A673 (cell line): ENCODE results near the gene KRT34. TPM values are rescaled to one million over a fixed set of nuclear protein-coding genes. Genes with fewer than 3 reads are reported as not detected.

ENCODE experiments used
- BruUV-seq: library from RNA; stranded (reverse); fragments of 400-500 nt; replicated peaks from 2 replicates; lab custom pipeline; 2021; lab: Mats Ljungman, UMichigan
- CTCF ChIA-PET: fragments of 300-600 bp; sonication (Branson Sonifier 250); formaldehyde crosslinking; loops from one replicate; lab custom pipeline; 2022; ENCODE audit warnings: antibody characterized with exemption; lab: Charles Lee
- POLR2A ChIA-PET: fragments of 300-600 bp; sonication (Branson Sonifier 250); formaldehyde crosslinking; loops from one replicate; lab custom pipeline; 2022; ENCODE audit warnings: antibody characterized with exemption; ENCODE audit not compliant: low non-redundant PET; lab: Charles Lee
- DNase-seq: peaks from one replicate; pipeline ENCODE4 v3.0.0-alpha.2; 2015; ENCODE audit warnings: low spot score
- H3K27ac ChIP-seq: fragments of 200-600 bp; sonication (generic); 2 replicates; pipeline ENCODE4 v1.5.1; 2016; ENCODE audit warnings: mixed run types, low read depth, mild to moderate bottlenecking, mixed read lengths, antibody characterized with exemption, low read length; ENCODE audit not compliant: poor library complexity, severe bottlenecking
- H3K27me3 ChIP-seq: fragments of 200-600 bp; sonication (generic); replicated peaks from 2 replicates; pipeline ENCODE4 v1.6.1; 2017; ENCODE audit warnings: mixed run types, low read depth, mild to moderate bottlenecking, mixed read lengths, antibody characterized with exemption, low read length; ENCODE audit not compliant: insufficient read depth, poor library complexity
- H3K36me3 ChIP-seq: fragments of 200-600 bp; sonication (generic); 2 replicates; pipeline ENCODE4 v1.6.1; 2016; ENCODE audit warnings: mixed run types, mild to moderate bottlenecking, mixed read lengths, antibody characterized with exemption, low read length; ENCODE audit not compliant: insufficient read depth, poor library complexity, severe bottlenecking
- H3K4me1 ChIP-seq: fragments of 200-600 bp; sonication (generic); 2 replicates; pipeline ENCODE4 v1.6.1; 2017; ENCODE audit warnings: mixed run types, mild to moderate bottlenecking, mixed read lengths, antibody characterized with exemption, low read length; ENCODE audit not compliant: insufficient read depth, poor library complexity, severe bottlenecking
- H3K4me3 ChIP-seq: fragments of 200-600 bp; sonication (generic); 2 replicates; pipeline ENCODE4 v1.5.1; 2016; ENCODE audit warnings: low read depth, mixed run types, mild to moderate bottlenecking, mixed read lengths, low read length; ENCODE audit not compliant: poor library complexity, severe bottlenecking
- H3K9me3 ChIP-seq: fragments of 200-600 bp; sonication (generic); 2 replicates; pipeline ENCODE4 v1.6.1; 2016; ENCODE audit warnings: mixed run types, low read depth, mild to moderate bottlenecking, mixed read lengths, antibody characterized with exemption, low read length; ENCODE audit not compliant: poor library complexity, severe bottlenecking
- CTCF ChIP-seq: fragments of 300-800, 200-600 bp; sonication (generic); conservative IDR thresholded peaks from 2 replicates; pipeline ENCODE4 v1.5.1; 2017; ENCODE audit warnings: low read depth, mild to moderate bottlenecking, antibody characterized with exemption, low read length, moderate library complexity, mixed read lengths
- EZH2 ChIP-seq: fragments of 200-600 bp; sonication (generic); IDR thresholded peaks from 2 replicates; pipeline ENCODE4 v1.6.1; 2017; ENCODE audit warnings: borderline replicate concordance, low read depth, mild to moderate bottlenecking, mixed read lengths, antibody characterized with exemption, low read length; ENCODE audit not compliant: poor library complexity, severe bottlenecking
- intact Hi-C: fragments of 100-400 bp; cut with micrococcal nuclease; formaldehyde crosslinking; loops from one replicate; pipeline ENCODE4 v1.10.0; 2022; ENCODE audit not compliant: unreplicated experiment
- total RNA-seq: library from RNA; stranded (reverse); gene quantifications from 2 replicates; pipeline ENCODE4 v1.2.3, GENCODE V29; 2021

Gene KRT34
- total RNA-seq, 1 experiment from 2014 or later, result not detected

DNA sequence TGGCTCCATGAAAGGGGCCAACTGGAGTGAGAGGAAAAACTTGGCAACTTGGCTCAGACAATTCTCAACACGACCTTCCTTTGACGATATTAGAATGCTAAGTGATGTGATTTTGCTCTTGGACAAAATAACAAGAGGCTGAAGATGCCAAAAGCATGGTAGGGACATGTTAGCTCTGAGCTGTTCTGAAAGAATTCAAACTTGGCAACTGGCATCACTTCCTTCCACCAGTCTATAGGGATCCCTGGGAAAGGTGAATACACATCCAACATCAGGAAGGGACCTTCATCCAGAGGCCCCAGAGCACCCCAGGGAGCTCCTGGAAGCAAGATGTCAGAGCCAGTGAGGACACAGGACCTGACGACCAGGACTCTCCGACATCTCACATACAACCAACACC lies 38.0 kb upstream of the KRT34 start:
- intact Hi-C loops, result no loop called here
- no peaks in the 10 kb centered on the region for H3K9me3 ChIP-seq
- H3K4me1 ChIP-seq, result no peaks in the 10 kb centered on the region
- no peak overlapping the region for H3K27ac ChIP-seq
- TF ChIP-seq CTCF, result no peak
- no peak for TF ChIP-seq EZH2
- no peak overlapping the region for H3K4me3 ChIP-seq
- H3K36me3 ChIP-seq, result no peaks in the 10 kb centered on the region
- no TSS peak for BruUV-seq
- DNase-seq, result no peak
- no peaks in the 10 kb centered on the region for H3K27me3 ChIP-seq
- ChIA-PET CTCF (no interaction called here), POLR2A (no interaction called here)

GRCh38 chr17:41419716-41420115 lies 37.6 kb upstream of the KRT34 start:
- Histone ChIP-seq H3K27ac (no peak overlapping the region), H3K27me3 (no peaks in the 10 kb centered on the region), H3K4me3 (no peak overlapping the region), H3K36me3 (no peaks in the 10 kb centered on the region), H3K4me1 (no peaks in the 10 kb centered on the region), H3K9me3 (no peaks in the 10 kb centered on the region)
- intact Hi-C loops, result no loop called here
- POLR2A ChIA-PET, result no interaction called here
- BruUV-seq, result no TSS peak
- no peak for DNase-seq
- TF ChIP-seq EZH2 (no peak), CTCF (no peak)
- CTCF ChIA-PET, result no interaction called here

DNA sequence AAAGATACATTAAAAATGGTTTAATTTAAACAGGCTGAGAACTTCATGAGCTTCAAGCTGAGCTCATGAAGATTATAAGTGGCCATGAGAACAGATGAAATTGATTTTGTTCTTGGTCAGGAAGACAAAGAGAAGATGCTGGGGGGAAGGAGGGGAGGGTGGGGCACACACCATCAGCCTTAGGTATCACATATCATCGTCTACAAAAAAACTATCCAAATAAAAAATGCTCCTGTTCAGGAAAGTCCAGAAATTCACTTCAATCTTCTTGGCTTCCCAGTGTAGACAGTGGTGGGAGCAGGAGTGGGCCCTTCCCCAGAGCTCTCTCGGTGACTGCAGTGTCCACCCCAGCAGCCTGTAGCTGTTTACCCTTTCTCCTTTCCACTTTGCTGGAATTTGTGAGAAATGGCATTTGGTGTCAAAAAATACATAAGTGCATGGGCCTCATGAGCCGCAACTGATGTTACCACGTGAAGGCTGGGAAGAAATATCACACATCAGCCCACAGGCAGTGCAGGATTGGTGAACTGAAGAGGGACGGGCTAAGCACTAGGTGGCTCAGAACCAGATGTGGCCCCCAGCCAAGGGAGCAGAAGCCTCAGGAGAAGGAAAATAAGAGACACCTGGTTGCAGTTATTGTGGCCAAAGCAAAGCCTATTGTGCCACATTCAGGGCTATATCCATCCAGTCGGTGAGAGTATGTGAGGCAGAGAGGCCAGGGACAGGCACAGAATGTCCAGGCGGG lies 36.2 kb upstream of the KRT34 start:
- H3K36me3 ChIP-seq, result no peaks in the 10 kb centered on the region
- no peaks in the 10 kb centered on the region for H3K9me3 ChIP-seq
- no peaks in the 10 kb centered on the region for H3K4me1 ChIP-seq
- POLR2A ChIA-PET, result interaction anchor here (0.6 kb wide), 1 partner anchor 101 kb away, joined by 4 read pairs; no protein-coding TSS in a partner anchor
- CTCF ChIA-PET, result no interaction called here
- TF ChIP-seq CTCF (no peak), EZH2 (no peak)
- no peaks in the 10 kb centered on the region for H3K27me3 ChIP-seq
- intact Hi-C loops, result no loop called here
- no peak overlapping the region for H3K27ac ChIP-seq
- H3K4me3 ChIP-seq, result no peak overlapping the region
- DNase-seq, result no peak
- no TSS peak for BruUV-seq
